Measurements from ENCODE around the gene PLXNC1. TPM values are rescaled to one million over a fixed set of nuclear protein-coding genes. Genes with fewer than 3 reads are reported as not detected.

Gene PLXNC1
- polyA plus RNA-seq, 1 of the 3 experiments (the other 2 are of a cell fraction), result 0.23 TPM

GRCh38 chr12:94141892-94142291 is 6.5 kb upstream of the PLXNC1 start:
- no peak overlapping the region for H2AFZ ChIP-seq (ENCODE audit: low read depth)
- no peaks in the 10 kb centered on the region for H3K9me3 ChIP-seq
- no peak overlapping the region for H3K9ac ChIP-seq
- H3K27me3 ChIP-seq (ENCODE audit: insufficient read depth), result peaks cover 3% of the 10 kb centered on the region; the same call in 1 of the 2 replicates
- ChIA-PET POLR2A (no interaction called here), CTCF (interaction anchor here (0.6 to 2.2 kb wide), 4 partner anchors 7 to 390 kb away, joined by 3 to 12 read pairs (median 4); no protein-coding TSS in a partner anchor)
- no peaks in the 10 kb centered on the region for H4K20me1 ChIP-seq (ENCODE audit: insufficient read depth)
- H3K79me2 ChIP-seq (ENCODE audit: insufficient read depth), result no peaks in the 10 kb centered on the region
- H3K4me2 ChIP-seq, result no peak overlapping the region
- no peaks in the 10 kb centered on the region for H3F3A ChIP-seq (replicated peaks; ENCODE audit: insufficient read depth)
- DNase-seq, result no peak
- TF ChIP-seq NFIC (IDR thresholded peaks at IDR 0.05; ENCODE audit: borderline replicate concordance), result no peak
- TF ChIP-seq FOSL2 (IDR thresholded peaks at IDR 0.05; ENCODE audit: borderline replicate concordance, low read depth), result no peak
- TF ChIP-seq USF2 (IDR thresholded peaks at IDR 0.05; ENCODE audit: borderline replicate concordance, low read depth, low read length), result no peak
- TF ChIP-seq MXI1 (IDR thresholded peaks at IDR 0.05; ENCODE audit: low read depth, low read length), result no peak
- no peak for TF ChIP-seq RFX5 (IDR thresholded peaks at IDR 0.05; ENCODE audit: low read length)
- TF ChIP-seq IRF3 (IDR thresholded peaks at IDR 0.05; ENCODE audit: low read depth, low read length), result no peak
- TF ChIP-seq YY1 (IDR thresholded peaks at IDR 0.05; ENCODE audit: low read depth), result no peak
- no peak for TF ChIP-seq TAF1 (IDR thresholded peaks at IDR 0.05; ENCODE audit: borderline replicate concordance, low read depth, low read length)
- TF ChIP-seq GATA2 (CRISPR knock-in tag; IDR thresholded peaks at IDR 0.05), result no peak
- no peak for TF ChIP-seq SIN3A (IDR thresholded peaks at IDR 0.05; ENCODE audit: borderline replicate concordance, low read depth, low read length)
- TF ChIP-seq MEF2A (IDR thresholded peaks at IDR 0.05; ENCODE audit: borderline replicate concordance, low read depth), result no peak
- no peak for TF ChIP-seq ZBTB33 (IDR thresholded peaks at IDR 0.05; ENCODE audit: borderline replicate concordance, low read depth)
- no peak for TF ChIP-seq CHD2 (IDR thresholded peaks at IDR 0.05; ENCODE audit: low read length, partially characterized antibody)
- TF ChIP-seq MAX (IDR thresholded peaks at IDR 0.05; ENCODE audit: low read depth), result no peak
- TF ChIP-seq TEAD4 (IDR thresholded peaks at IDR 0.05; ENCODE audit: borderline replicate concordance, insufficient read depth), result no peak
- TF ChIP-seq FOXM1 (IDR thresholded peaks at IDR 0.05; ENCODE audit: low read depth), result no peak
- H3K36me3 ChIP-seq (replicated peaks in 1 of 2; ENCODE audit: control insufficient read depth in 1 of 2, insufficient read depth in 2 of 2, low read length in 1 of 2), result no peaks in the 10 kb centered on the region
- H3K27ac ChIP-seq (ENCODE audit: low read depth in 2 of 2, low read length in 1 of 2), result no peak overlapping the region
- peaks cover 0 to 8% of the 10 kb centered on the region in 2 experiments; a peak in 2 of 4 replicates for H3K4me1 ChIP-seq (ENCODE audit: control insufficient read depth in 1 of 2, insufficient read depth in 2 of 2, low read depth in 1 of 2, low read length in 1 of 2)
- WGBS (ENCODE audit: low lambda C conversion rate), result 60% methylated on average over 3 of the region's 3 CpGs
- H3K9me2 ChIP-seq, result no peaks in the 10 kb centered on the region
- no peak overlapping the region for H3K4me3 ChIP-seq (ENCODE audit: low read depth in 2 of 2, low read length in 1 of 2)

Data from SK-N-SH (cell line).